Measurements from ENCODE around the gene LDLRAD3.

The LDLRAD3 gene

DNA sequence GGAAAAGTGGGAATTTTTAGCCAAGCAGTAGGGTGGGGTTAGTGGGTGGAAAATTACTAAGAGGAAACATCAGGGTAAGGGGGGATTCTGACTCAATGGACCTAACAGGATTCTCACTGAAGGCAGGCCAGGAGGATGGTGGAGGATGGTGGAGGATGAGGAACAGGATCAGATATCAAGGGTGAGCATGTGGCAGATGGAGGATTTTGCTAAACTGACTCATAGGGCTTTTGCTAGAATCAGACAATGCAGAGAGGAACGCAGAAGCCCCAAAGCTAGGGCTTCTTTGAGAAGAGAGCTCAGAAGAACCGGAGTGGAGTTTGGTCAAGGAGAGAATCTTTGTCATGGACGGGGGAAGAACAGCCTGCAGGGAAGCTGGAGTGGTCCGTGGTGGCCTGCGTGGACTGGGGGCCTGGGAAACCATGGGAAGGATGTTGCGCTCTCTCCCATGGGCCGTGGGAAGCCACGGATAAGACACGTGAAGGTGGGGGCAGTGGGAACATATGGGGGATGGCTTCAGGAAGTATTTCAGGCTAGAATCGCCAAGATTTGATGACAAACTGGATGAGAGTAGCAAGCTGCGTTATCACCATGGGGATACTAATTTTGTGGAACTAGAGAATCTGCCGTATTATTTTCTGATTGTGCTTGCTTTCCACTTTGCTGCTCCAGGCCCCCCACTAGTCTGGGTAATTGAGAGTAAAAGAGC lies 165.2 kb downstream of the LDLRAD3 start:
- no peak for DNase-seq

DNA sequence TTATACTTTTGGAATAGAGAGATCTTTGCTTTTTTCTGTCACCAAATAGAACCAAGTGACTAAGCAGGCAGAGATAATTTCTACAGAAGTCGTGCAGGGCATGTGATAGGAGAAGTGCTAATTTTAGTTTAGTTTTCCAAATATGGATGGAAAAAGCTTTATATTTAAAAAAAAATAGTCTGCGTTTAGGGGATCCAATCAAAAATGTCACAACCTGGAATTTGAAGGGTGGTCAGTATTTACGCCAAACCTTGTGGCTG lies 165.7 kb downstream of the LDLRAD3 start:
- no peak for DNase-seq

DNA sequence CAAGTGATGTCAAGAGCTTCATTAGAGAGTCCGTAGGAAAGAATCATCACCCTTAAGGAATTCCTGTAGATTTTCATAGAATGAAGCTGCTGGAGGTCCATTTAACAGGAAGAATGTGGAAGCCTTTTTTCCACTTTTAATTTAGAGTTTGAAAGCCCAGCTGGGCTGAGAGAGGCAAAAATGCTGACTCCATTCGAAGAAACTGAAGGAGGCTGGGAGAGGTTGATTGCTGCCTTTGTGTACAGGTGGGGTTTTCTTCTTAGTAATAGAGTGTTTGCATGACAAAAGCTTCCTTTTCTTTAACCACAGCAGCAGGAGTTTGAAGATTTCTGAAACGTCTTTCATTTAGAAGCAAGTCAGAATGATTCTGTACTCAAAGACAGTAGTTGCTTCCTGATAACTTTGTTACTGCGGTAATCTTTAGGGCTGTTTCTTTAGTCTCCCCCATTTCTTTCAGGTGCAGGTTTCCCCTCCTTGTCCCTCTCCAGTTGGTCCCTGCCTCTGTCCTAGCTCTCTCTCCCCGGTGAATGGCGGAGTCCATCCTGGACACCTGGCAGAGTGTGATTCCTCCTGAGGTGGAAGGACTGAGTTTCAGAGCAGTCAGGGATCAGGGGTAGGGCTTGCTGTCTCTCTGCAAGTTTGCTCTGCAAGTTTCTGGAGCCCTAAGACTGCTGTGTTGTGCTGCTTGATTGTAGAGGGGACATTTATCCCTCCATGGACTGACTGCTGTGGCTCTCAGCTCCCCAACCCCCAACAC lies 166.2 kb downstream of the LDLRAD3 start:
- no peak for DNase-seq

GRCh38 chr11:36110668-36111410 lies 167.0 kb downstream of the LDLRAD3 start:
- DNase-seq = peak; percentile 17 to 79

DNA sequence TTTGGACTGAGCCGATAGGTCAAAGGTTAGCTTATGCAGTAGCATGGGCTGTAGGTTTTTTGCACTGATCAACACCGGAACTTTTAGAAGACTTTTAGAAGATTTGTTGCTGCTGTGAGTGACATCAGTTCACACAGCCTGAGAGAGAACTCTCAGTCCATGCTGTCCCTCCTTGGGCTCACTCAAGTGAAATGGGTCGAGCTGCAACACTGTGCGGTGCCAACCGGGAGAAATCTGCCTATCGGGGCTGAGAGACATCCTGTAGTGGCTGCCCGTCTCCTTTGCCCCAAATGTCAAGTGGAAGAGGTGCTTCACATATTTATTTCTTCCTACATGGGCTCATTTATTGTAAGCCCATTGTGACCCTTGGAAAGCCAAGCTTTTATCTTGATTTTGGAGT lies 170.2 kb downstream of the LDLRAD3 start:
- DNase-seq = no peak

GRCh38 chr11:36115378-36115801 lies 171.5 kb downstream of the LDLRAD3 start:
- DNase-seq = no peak

- DNase-seq = no peak
These were observed 172.3 kb downstream of the LDLRAD3 start for GRCh38 chr11:36116161-36116560.

GRCh38 chr11:36118084-36118483 lies 174.2 kb downstream of the LDLRAD3 start:
- no peak for DNase-seq

DNA sequence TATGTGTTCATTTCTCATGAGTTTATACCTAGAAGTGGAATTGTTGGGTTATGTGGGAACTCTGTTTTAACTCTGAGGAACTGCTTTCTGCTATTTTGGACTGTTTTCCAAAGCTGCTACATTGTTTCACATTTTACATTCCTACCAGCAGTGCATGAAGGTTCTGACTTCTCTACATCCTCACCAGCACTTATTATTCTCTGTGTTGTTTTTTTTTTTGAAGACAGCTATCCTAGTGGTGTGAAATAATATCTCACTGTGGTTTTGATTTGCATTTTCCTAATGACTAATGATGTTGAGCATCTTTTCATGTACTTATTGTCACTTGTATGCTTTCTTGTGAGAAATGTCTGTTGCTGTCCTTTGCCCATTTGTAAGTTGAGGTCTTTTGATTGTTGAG lies 175.4 kb downstream of the LDLRAD3 start:
- DNase-seq = no peak

GRCh38 chr11:36121054-36121453 lies 177.2 kb downstream of the LDLRAD3 start:
- no peak for DNase-seq

GRCh38 chr11:36122671-36123070 lies 178.8 kb downstream of the LDLRAD3 start:
- no peak for DNase-seq

DNA sequence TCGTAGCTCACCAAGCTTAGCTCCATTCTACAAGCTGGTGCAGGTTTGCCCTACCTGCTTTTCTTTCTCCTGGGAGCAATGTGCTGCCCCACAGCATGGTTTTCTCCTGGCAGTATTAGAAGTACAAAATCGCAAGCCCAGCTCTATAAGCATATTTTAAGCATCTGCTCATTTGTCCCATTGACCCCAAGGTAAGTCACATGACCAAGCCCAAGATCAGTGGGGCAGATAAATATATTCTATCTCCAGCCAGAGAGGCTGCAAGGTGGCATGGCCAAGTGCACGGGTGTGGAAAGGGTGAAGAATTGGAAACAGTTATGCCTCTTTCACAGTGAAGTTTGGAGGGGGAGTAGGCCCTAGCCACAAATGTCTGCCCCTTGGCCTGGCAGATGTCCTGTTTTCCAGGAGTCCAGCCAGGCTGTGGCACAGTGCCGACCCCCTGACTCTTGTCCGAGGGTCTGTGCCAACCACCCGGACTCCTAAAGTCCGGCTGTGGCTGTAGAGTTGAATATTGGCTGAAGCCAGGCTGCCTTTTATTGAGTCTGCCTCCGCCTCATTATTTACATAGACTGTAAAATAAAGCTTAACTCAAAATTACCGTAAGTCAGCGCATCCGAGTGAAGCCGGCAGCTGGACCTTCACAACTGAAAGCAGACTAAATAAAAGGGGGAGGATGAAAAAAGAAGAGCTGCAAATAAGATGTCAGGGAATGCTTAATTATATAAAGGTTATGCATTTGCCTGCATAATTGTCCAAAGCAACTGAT lies 179.7 kb downstream of the LDLRAD3 start:
- DNase-seq = peak in 1 of 2 experiments; percentile 64

DNA sequence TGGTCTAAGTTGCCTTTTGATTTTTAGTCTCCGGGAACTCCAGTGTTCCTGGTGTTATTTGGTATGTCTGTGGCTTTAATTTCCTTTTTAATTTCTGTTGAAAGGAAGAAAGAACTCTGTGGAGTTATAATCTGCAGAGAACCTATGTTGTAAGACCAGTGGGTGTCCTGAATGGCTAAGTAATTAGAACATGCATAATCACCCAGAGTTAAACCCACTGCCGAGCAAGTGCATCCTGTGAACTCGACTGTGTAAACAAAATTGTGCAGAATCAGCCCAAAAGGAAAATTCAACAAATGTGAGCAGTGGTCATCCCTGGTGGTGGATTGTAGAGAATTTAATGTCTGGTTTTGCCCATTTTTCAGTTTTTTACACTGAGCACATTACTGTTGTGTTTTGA lies 182.8 kb downstream of the LDLRAD3 start:
- DNase-seq = no peak

GRCh38 chr11:36127550-36127949 lies 183.7 kb downstream of the LDLRAD3 start:
- DNase-seq = no peak

DNA sequence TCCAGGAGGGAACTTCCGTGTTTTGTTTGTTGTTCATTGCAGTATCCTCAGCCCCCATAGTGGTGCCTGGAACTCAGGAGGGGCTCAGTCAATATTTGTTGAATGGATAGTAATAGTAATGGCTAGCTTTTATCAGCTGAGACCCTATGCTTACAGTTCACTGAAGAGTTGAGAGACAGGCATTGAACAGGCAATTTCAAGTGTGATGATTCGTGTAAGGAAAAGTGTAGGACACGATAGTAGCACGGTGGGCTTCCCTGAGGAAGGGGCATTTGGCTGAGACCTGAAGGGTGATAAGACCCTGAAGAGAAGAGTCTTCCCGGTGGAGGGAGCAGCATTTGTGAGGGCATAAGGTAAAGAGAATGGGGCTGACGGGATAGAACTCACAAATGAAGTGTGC lies 186.1 kb downstream of the LDLRAD3 start:
- DNase-seq = no peak

GRCh38 chr11:36130401-36130800 lies 186.5 kb downstream of the LDLRAD3 start:
- DNase-seq = peak in 1 of 2 experiments; percentile 44

DNA sequence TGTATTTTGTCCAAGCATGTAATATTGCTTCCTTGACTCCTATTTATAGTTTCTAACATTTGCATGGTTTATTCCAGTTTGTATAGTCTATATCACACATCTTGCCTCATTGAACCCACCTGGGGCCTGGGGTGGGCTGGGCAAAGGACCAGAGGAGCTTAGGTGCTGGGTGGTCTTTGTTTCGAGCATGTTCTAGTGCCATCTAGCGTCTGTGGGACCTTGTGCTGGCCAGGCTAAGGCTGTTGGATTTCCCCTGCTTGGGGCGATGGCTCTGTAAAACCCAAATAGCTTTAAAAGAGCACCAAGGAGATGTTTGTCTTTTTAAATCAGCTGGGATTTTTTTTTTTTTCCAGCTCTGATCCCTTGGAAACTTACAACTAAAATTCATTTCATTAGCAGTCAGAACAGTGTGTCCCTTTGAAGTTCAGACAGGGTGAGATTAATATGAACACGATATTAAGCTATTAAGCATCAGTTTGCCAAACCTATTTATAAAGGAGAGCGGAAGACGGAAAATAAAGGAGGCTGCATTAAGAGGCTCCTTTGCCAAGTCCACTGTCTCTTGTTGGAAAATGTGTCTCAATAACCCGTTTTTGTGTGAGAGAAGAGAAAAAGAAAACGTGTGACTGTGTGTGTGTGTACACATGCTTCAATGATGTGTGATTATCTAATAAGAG lies 188.0 kb downstream of the LDLRAD3 start:
- DNase-seq = peak; percentile 15 to 22

DNA sequence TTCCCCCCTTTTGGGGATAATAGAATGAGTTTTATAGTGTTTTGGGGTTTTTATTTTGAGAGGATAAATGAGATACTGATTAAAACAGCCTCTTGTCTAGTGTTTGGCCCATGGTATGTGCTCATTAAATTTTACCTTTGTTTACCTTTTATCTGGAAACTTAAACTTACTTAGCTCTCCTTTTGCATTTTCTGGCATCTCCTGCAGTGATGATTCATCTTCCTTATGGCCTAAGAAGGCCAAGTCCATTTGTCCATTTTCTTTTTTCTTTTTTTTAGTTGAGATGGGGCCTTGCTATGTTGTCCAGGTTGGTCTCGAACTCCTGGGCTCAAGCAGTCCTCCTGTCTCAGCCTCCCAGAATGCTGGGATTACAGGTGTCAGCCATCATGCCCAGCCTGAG lies 189.1 kb downstream of the LDLRAD3 start:
- no peak for DNase-seq

GRCh38 chr11:36135076-36135475 lies 191.2 kb downstream of the LDLRAD3 start:
- peak in 1 of 2 experiments; percentile 15 for DNase-seq

DNA sequence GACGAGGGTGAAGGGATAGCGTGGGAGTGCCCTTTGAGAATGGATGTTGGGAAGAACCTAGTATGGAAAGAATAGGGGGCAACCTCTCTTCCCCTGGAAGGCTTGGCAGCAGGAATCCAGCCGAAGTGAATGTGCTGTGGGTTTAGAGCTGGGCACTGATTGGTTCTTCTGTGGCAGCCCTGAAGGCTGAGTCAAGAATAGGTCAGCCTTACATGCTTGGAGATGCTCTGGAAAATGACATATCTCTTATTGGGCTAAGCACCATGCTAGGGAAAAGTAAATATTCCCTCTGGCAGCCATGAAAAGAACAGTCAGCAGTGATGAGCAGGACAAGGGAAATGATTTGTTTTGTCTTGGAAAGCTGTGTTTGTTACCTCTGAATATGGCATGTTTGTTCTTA lies 195.9 kb downstream of the LDLRAD3 start:
- no peak for DNase-seq

GRCh38 chr11:36141196-36141953 lies 197.5 kb downstream of the LDLRAD3 start:
- no peak for DNase-seq

DNA sequence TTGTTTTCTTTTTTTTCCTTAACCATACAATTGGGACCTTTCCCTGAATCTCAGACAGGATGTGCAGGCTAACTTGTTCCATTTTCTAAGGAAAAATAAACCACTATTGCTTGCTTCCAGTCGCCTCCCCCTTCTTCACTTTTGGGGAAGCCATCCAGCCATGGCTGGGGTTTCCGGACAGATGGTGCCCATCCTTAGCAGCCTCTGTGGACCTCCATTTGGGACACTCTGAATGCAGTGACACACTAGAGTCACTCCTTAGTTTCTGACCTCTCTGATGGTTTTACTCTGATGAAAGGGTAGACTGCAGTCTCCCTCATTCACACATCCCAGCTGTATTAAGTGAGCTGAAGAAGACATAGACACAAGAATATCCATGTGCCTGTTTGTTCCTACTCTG lies 198.1 kb downstream of the LDLRAD3 start:
- DNase-seq = no peak
